OCI-LY1 (cell line): ENCODE results near the gene WDR41.

Source experiments
- CTCF ChIP-seq: fragments of 200-600 bp; sonication (generic), shearing (Covaris generic); IDR thresholded peaks from 2 replicates; pipeline ENCODE4 v1.5.1; 2017; ENCODE audit warnings: mild to moderate bottlenecking, antibody characterized with exemption, low read length, moderate library complexity, mixed read lengths
- EZH2 ChIP-seq: fragments of 200-600 bp; sonication (generic), shearing (Covaris generic); IDR thresholded peaks from 2 replicates; pipeline ENCODE4 v1.8.0; 2017; ENCODE audit warnings: borderline replicate concordance, mixed run types, mild to moderate bottlenecking, antibody characterized with exemption, low read length, moderate library complexity, mixed read lengths

GRCh38 chr5:77397686-77398292 lies 94.3 kb downstream of the WDR41 start:
- TF ChIP-seq CTCF (no peak), EZH2 (no peak)
